Transverse colon (tissue), 4 donors: Measurements from ENCODE around the gene NUDCD3. TPM values are rescaled to one million over a fixed set of nuclear protein-coding genes. Genes with fewer than 3 reads are reported as not detected.

Source experiments
- DNase-seq: peaks from one replicate; pipeline ENCODE4 v3.0.0-alpha.2; 2019
- H3K27ac ChIP-seq, 4 donors: fragments of 200-600 bp; sonication (generic); 2 replicates each; pipeline ENCODE4 v1.5.1; 2016 to 2018; ENCODE audit warnings: inconsistent platforms in 4 of 4
- H3K27me3 ChIP-seq: fragments of 200-600 bp; sonication (generic); 2 replicates; pipeline ENCODE4 v1.5.1; 2017; ENCODE audit warnings: inconsistent platforms
- H3K36me3 ChIP-seq, 4 donors: fragments of 200-600 bp; sonication (generic); 2 replicates each; pipeline ENCODE4 v1.5.1; 2017 to 2019; ENCODE audit warnings: inconsistent platforms in 4 of 4
- H3K4me1 ChIP-seq, 4 donors: fragments of 200-600 bp; sonication (generic); 2 replicates each; pipeline ENCODE4 v1.5.1; 2017 to 2020; ENCODE audit warnings: inconsistent platforms in 4 of 4
- H3K4me3 ChIP-seq, 4 donors: fragments of 200-600 bp; sonication (generic); 1 replicate in 1 of 4; 2 replicates in 3 of 4; pipeline versions ENCODE4 v1.5.1 to v1.6.1; 2017 to 2019; ENCODE audit warnings: inconsistent platforms in 4 of 4
- H3K9me3 ChIP-seq, 2 donors: fragments of 200-600 bp; sonication (generic); 2 replicates each; pipeline ENCODE4 v1.5.1; 2017 to 2019; ENCODE audit warnings: inconsistent platforms in 2 of 2
- EP300 ChIP-seq: sonication (generic); formaldehyde crosslinking; IDR thresholded peaks from one replicate; pipeline ENCODE4 v1.6.1; 2017; ENCODE audit warnings: antibody characterized with exemption, low read depth
- POLR2A ChIP-seq: fragments of 450-650 bp; IDR thresholded peaks from one replicate; pipeline ENCODE4 v1.6.1; 2016; ENCODE audit warnings: antibody characterized with exemption, mild to moderate bottlenecking, moderate library complexity
- POLR2AphosphoS5 ChIP-seq, 3 donors: sonication (generic); formaldehyde crosslinking; IDR thresholded peaks; one replicate each; pipeline ENCODE4 v1.6.1; 2016; ENCODE audit warnings: antibody characterized with exemption in 3 of 3
- WGBS, 2 donors: methylation state at CpG; one replicate each; pipeline ENCODE4 v1.1.5; 2018; ENCODE audit warnings: low coverage in 1 of 2; 5-methylcytosine and 5-hydroxymethylcytosine counted together
- in situ Hi-C, 4 donors: fragments of 200-750 bp; cut with MboI; loops; one replicate each; pipeline versions ENCODE4 v1.15.0 to v1.15.1; 2017; ENCODE audit warnings: low sequenced_read_pairs in 3 of 4, low pct_ligation_motif_present in 1 of 4, low pct_unique_long_range_greater_than_20kb in 1 of 4
- intact Hi-C: fragments of 100-400 bp; cut with DNase I; formaldehyde crosslinking; loops from one replicate; pipeline ENCODE4 v1.15.1; 2023; ENCODE audit warnings: low total_unique reads
- total RNA-seq, 4 donors: library from RNA; depleted of rRNA; stranded (reverse); fragments of >200 nt; gene quantifications; one replicate each; pipeline ENCODE4 v1.1.0, GENCODE V29; 2016
- TF ChIP-seq, protein P1 (sequence below), 5 experiments: fragments of 200-600 bp in 3 of 5; fragments of 450-650 bp in 2 of 5; sonication (generic) in 3 of 5; IDR thresholded peaks; 1 replicate in 2 of 5; 2 replicates in 3 of 5; pipeline ENCODE4 v1.5.1; 2016 to 2017; ENCODE audit warnings: antibody characterized with exemption in 5 of 5, inconsistent platforms in 3 of 5, mild to moderate bottlenecking in 2 of 5, moderate library complexity in 1 of 5

The NUDCD3 gene
- total RNA-seq, 4 donors from 2014 or later, result 31.9 to 76.7 (median 38.6) TPM

DNA sequence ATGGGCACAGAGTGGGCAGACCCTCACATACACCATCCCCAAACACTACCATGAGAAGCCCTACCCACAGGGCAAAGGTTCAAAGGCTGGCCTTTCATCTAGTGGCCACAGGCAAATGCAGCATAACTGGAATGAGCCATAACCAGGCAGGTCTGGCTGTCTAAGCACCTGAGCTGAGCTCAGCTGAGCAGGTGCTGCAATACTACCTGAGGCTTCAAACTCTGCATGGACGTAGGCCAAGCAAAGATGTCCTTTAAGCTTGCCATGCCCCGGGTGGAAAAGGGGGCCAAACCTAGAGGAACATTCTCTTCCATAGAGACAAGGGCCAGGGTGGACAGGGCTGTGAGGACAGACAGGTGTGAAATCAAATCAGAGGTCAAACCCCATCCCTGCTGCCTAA lies 99.8 kb downstream of the NUDCD3 start:
- H3K27me3 ChIP-seq, result no peaks in the 10 kb centered on the region
- intact Hi-C loops, result no loop called here

DNA sequence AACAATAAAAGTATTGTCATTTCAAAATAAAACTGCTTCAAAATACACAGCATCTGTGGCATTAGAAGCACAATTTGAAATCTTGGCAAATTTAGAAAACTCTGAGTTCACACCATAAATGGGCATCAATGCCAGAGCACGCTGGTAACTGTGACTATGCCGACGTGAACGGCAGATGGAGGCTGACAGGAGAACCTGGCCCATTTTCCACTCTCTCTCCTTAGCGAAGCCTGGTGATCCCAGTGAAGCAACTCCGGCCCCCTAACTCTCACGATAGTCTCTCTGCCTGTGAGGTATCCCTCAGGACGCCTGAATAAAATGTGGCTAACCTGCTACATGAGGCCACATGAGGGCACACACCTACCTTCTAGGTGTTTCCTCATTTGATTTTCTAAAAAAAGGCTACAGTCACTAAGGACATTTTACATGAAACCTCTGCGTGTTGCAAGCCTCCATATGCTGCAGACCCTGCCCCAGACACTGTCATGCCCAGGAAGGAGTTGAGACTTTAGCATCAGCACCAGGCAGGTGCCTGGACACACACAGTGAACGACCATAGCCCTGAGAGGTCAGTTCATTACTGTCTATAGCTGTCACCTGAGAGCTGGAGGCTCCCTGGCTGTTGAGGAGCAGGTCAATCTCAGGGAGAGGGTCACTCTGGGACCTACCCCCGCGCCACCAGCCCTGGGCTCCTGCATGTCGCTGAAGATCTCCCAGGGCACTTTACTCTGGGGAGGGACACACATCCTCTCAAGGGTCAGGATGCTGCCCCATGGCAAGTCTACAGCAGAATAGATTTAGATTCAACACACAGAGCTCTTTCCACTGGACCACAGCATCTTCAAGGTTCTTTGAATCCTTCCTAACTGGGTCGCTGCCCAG lies 102.1 kb downstream of the NUDCD3 start:
- in situ Hi-C loops (no loop called here), intact Hi-C loops (no loop called here)
- no peaks in the 10 kb centered on the region for H3K9me3 ChIP-seq
- H3K4me3 ChIP-seq, result no peak overlapping the region
- no peak for DNase-seq
- H3K4me1 ChIP-seq, result no peaks in the 10 kb centered on the region
- H3K27me3 ChIP-seq, result no peaks in the 10 kb centered on the region
- TF ChIP-seq POLR2AphosphoS5 (IDR thresholded peaks at IDR 0.05), result no peak
- TF ChIP-seq, protein P1, sequence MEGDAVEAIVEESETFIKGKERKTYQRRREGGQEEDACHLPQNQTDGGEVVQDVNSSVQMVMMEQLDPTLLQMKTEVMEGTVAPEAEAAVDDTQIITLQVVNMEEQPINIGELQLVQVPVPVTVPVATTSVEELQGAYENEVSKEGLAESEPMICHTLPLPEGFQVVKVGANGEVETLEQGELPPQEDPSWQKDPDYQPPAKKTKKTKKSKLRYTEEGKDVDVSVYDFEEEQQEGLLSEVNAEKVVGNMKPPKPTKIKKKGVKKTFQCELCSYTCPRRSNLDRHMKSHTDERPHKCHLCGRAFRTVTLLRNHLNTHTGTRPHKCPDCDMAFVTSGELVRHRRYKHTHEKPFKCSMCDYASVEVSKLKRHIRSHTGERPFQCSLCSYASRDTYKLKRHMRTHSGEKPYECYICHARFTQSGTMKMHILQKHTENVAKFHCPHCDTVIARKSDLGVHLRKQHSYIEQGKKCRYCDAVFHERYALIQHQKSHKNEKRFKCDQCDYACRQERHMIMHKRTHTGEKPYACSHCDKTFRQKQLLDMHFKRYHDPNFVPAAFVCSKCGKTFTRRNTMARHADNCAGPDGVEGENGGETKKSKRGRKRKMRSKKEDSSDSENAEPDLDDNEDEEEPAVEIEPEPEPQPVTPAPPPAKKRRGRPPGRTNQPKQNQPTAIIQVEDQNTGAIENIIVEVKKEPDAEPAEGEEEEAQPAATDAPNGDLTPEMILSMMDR (IDR thresholded peaks at IDR 0.05), result no peak
- no peak for TF ChIP-seq EP300
- TF ChIP-seq POLR2A, result no peak
- H3K36me3 ChIP-seq, result peaks cover 0 to 30% (median 9%) of the 10 kb centered on the region in 4 donors
- 92 to 95% methylated on average over 7 to 14 of the region's 14 CpGs for WGBS, 2 donors
- H3K27ac ChIP-seq, result no peak overlapping the region

More for the DNA sequence above, 99.8 kb downstream of the NUDCD3 start:
- in situ Hi-C loops, result no loop called here
- DNase-seq, result no peak
- no peaks in the 10 kb centered on the region for H3K4me1 ChIP-seq
- H3K36me3 ChIP-seq, result peaks cover 0 to 30% (median 6%) of the 10 kb centered on the region in 4 donors
- no peaks in the 10 kb centered on the region for H3K9me3 ChIP-seq
- no peak overlapping the region for H3K4me3 ChIP-seq
- no peak overlapping the region for H3K27ac ChIP-seq
- TF ChIP-seq, protein P1 (IDR thresholded peaks at IDR 0.05), result no peak
- no peak for TF ChIP-seq POLR2AphosphoS5 (IDR thresholded peaks at IDR 0.05)
- TF ChIP-seq EP300, result no peak
- no peak for TF ChIP-seq POLR2A
- WGBS, 2 donors, result 96% methylated on average over 2 of the region's 2 CpGs; no CpG with 5 or more reads in 1 of the 2 donors

DNA sequence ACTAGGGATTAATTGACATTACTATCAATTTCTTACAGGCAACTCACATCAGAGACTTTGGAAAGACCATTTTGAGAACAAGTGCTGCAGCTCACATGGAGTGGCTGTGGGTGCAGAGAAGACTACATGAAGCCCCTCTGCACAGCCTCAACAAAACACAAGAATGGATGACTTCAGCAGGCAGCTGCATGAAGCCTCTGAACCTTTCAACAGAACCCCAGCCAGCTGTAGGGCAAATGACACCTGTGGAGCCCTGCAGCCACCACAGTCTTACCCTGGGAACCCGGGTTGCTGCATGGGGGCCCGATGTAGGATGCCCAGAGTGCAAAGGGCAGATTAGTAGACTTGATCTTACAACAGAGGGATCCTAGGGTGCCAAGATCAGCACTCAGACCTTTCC lies 103.1 kb downstream of the NUDCD3 start:
- intact Hi-C loops, result no loop called here
- 94% methylated on average over 2 of the region's 2 CpGs; no CpG with 5 or more reads in 1 of the 2 donors for WGBS, 2 donors
- in situ Hi-C loops, result no loop called here
- no peaks in the 10 kb centered on the region for H3K9me3 ChIP-seq
- H3K27me3 ChIP-seq, result no peaks in the 10 kb centered on the region
- no peak overlapping the region for H3K27ac ChIP-seq
- H3K36me3 ChIP-seq, result peaks cover 0 to 30% (median 9%) of the 10 kb centered on the region in 4 donors
- no peak overlapping the region for H3K4me3 ChIP-seq
- no peaks in the 10 kb centered on the region for H3K4me1 ChIP-seq
- TF ChIP-seq POLR2A (no peak), POLR2AphosphoS5 (IDR thresholded peaks at IDR 0.05) (no peak)
- no peak for DNase-seq

DNA sequence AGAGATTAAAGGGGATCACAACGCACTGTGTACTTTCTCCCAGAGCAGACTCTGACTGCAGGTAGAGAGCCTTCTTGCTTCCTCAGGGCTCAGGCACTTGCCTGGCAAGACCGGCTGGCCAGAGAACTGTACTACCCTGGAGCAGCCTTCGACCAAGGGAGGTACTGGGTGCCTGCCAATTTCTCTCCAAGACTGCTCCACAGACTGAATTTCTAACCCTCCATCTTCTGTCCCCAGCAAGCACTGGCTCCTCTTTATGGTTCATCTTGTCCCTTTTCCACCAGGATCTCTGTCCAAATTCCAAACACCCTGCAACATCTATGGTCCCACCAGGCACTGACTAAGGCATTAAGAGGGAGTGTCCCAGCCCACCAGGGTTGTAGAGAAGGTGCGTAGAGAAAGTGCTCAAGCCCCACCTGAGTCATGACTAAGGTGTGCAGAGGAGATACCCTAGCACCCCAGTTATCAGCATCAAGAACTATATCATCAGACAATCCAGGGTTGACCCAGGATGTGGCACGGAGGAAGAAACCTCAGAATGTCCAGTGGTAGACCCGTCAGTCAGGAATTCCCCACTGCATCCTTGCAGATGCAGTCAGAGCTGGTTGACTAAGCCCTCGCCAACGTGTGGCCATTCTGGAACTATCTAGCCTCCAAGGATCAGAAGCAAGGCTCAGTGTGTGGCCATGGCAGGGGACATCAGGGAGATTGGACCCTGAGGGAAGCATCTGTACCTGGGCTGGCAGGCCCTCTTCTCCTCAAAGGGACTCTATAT lies 104.1 kb downstream of the NUDCD3 start:
- WGBS, 2 donors, result 85 to 100% methylated on average over 2 to 7 of the region's 8 CpGs
- intact Hi-C loops (no loop called here), in situ Hi-C loops (no loop called here)
- Histone ChIP-seq H3K27ac (no peak overlapping the region), H3K36me3 (peaks cover 0 to 27% (median 6%) of the 10 kb centered on the region in 4 donors), H3K9me3 (no peaks in the 10 kb centered on the region), H3K4me1 (no peaks in the 10 kb centered on the region), H3K27me3 (no peaks in the 10 kb centered on the region), H3K4me3 (no peak overlapping the region)
- no peak for DNase-seq
- no peak for TF ChIP-seq EP300
- TF ChIP-seq, protein P1 (IDR thresholded peaks at IDR 0.05), result no peak
- TF ChIP-seq POLR2A, result no peak
